Nephron (organoid): ENCODE measurements around the gene ITPKA.

Experiments
- H3K27ac Mint-ChIP-seq, 3 experiments: 2 replicates each; pipeline ENCODE4 v1.8.0; 2020; ENCODE audit warnings: mixed read lengths in 3 of 3, mild to moderate bottlenecking in 2 of 3, moderate library complexity in 1 of 3
- H3K27me3 Mint-ChIP-seq: 2 replicates; pipeline ENCODE4 v1.8.0; 2021; ENCODE audit warnings: low read depth, mild to moderate bottlenecking, moderate library complexity, mixed read lengths
- H3K36me3 Mint-ChIP-seq: 2 replicates; pipeline ENCODE4 v1.8.0; 2020; ENCODE audit warnings: low read depth, mixed read lengths
- H3K4me1 Mint-ChIP-seq: 2 replicates; pipeline ENCODE4 v1.8.0; 2020; ENCODE audit warnings: mixed read lengths
- H3K4me3 Mint-ChIP-seq, 3 experiments: 2 replicates each; pipeline ENCODE4 v1.8.0; 2020; ENCODE audit warnings: mild to moderate bottlenecking in 3 of 3, mixed read lengths in 3 of 3, moderate library complexity in 2 of 3
- H3K9me3 Mint-ChIP-seq: 2 replicates; pipeline ENCODE4 v1.8.0; 2020; ENCODE audit warnings: mixed read lengths
- TF ChIP-seq, protein P1 (sequence below), 3 experiments: fragments of 200-600 bp; sonication (generic); IDR thresholded peaks; one replicate each; pipeline ENCODE4 v1.5.0; 2021; ENCODE audit warnings: antibody characterized with exemption in 3 of 3; ENCODE audit not compliant: unreplicated experiment in 3 of 3

Gene ITPKA

DNA sequence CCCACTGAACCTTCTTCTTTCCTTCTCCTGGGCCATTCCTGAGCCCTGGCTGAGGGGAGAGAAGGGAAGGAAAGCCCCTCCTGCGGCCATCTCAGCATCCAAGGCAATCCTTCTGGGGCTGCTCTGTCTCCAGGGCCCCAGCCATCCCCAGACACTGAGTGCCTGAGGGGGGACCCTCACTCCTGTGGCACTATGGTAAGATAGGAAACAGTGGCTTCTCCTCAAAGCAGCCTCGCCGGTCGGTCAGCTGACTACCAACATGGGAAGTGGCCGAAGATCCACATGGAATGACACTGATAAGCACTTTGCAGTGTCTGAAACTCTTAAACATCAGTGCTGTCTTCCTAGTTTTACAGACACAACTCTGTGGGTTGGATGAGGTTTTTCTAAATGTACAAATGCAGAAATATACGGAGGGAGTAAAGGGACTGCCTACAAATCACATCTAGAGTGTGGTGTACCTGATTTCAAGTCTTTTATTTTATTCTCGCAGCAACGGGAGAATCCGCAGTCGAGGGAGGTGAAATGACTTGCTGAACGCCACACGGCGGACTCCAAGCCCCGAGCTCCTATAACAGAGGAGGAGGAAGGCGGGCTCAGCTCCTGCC, 973 bp upstream of the ITPKA start:
- H3K9me3 Mint-ChIP-seq: no peaks in the 10 kb centered on the region
- peak overlapping the region; percentile 8 to 14 (median 11) for H3K27ac Mint-ChIP-seq
- TF ChIP-seq, protein P1, sequence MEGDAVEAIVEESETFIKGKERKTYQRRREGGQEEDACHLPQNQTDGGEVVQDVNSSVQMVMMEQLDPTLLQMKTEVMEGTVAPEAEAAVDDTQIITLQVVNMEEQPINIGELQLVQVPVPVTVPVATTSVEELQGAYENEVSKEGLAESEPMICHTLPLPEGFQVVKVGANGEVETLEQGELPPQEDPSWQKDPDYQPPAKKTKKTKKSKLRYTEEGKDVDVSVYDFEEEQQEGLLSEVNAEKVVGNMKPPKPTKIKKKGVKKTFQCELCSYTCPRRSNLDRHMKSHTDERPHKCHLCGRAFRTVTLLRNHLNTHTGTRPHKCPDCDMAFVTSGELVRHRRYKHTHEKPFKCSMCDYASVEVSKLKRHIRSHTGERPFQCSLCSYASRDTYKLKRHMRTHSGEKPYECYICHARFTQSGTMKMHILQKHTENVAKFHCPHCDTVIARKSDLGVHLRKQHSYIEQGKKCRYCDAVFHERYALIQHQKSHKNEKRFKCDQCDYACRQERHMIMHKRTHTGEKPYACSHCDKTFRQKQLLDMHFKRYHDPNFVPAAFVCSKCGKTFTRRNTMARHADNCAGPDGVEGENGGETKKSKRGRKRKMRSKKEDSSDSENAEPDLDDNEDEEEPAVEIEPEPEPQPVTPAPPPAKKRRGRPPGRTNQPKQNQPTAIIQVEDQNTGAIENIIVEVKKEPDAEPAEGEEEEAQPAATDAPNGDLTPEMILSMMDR (IDR thresholded peaks at IDR 0.05; ENCODE audit: unreplicated experiment in 3 of 3): no peak
- H3K27me3 Mint-ChIP-seq: peaks cover 70% of the 10 kb centered on the region
- H3K36me3 Mint-ChIP-seq: no peaks in the 10 kb centered on the region
- H3K4me1 Mint-ChIP-seq: peaks cover 12% of the 10 kb centered on the region
- peak overlapping the region; percentile 77 to 84 (median 82) for H3K4me3 Mint-ChIP-seq

DNA sequence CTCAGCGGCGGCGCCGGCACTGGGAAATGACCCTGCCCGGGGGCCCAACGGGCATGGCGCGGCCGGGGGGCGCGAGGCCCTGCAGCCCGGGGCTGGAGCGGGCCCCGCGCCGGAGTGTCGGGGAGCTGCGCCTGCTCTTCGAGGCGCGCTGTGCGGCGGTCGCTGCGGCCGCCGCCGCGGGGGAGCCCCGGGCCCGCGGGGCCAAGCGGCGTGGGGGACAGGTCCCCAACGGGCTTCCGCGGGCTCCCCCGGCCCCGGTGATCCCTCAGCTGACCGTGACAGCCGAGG, 172 bp downstream of the ITPKA start:
- TF ChIP-seq, protein P1 (IDR thresholded peaks at IDR 0.05; ENCODE audit: unreplicated experiment in 3 of 3): no peak
- H3K36me3 Mint-ChIP-seq: no peaks in the 10 kb centered on the region
- no peaks in the 10 kb centered on the region for H3K9me3 Mint-ChIP-seq
- no peak overlapping the region for H3K27ac Mint-ChIP-seq
- H3K4me3 Mint-ChIP-seq: no peak overlapping the region
- H3K4me1 Mint-ChIP-seq: peaks cover 12% of the 10 kb centered on the region
- peaks cover 81% of the 10 kb centered on the region for H3K27me3 Mint-ChIP-seq

- Mint-ChIP-seq H3K36me3 (no peaks in the 10 kb centered on the region), H3K9me3 (no peaks in the 10 kb centered on the region), H3K27me3 (peaks cover 84% of the 10 kb centered on the region), H3K4me3 (peak overlapping the region; percentile 34 to 56 (median 49)), H3K27ac (no peak overlapping the region), H3K4me1 (peaks cover 12% of the 10 kb centered on the region)
- TF ChIP-seq, protein P1 (IDR thresholded peaks at IDR 0.05; ENCODE audit: unreplicated experiment in 3 of 3): no peak
These were observed 682 bp downstream of the ITPKA start for GRCh38 chr15:41494190-41494921.

DNA sequence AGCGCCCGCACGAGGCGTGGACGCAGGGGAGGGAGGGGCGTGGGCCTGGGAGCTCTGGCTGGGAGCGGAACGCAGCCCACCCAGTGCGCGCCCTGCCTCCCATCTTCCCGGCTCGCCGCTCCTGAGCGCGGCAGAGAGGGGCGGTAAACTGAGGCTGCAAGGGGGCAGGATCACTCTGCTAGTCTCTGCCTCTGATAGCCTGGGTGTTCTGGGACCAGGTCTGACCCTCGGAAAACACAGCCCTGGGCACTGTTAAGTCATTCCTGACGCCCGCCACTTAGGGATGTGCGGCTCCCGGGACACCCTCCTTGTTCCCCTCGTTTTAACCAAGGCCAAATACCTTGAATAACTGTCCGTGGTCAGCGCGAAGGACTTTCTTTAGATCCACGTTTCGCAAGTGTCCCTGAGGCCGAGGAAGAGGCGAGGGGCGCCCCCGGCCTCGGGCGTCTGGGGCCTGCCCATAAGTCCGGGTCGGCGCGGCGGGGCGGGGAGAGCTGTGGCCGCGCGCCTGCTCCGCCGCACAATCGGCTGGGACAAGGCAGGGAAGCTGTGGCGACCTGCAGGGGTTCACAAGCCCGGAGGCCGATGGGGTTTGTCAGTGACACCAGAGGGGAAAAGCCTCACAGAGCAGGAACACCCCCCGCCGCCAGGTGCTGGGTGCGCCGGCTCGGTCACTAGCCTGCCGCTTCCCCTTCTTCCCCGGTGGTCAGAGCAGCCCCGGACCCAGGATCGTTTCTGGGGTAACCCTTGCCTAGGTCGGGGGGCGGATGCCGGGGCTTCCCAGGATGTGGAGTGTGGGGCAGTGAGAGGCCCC, 1.5 kb downstream of the ITPKA start:
- peaks cover 90% of the 10 kb centered on the region for H3K27me3 Mint-ChIP-seq
- no peak overlapping the region for H3K27ac Mint-ChIP-seq
- H3K4me1 Mint-ChIP-seq: peaks cover 10% of the 10 kb centered on the region
- H3K36me3 Mint-ChIP-seq: no peaks in the 10 kb centered on the region
- TF ChIP-seq, protein P1 (IDR thresholded peaks at IDR 0.05; ENCODE audit: unreplicated experiment in 3 of 3): no peak
- H3K4me3 Mint-ChIP-seq: peak overlapping the region; percentile 59 to 76 (median 74)
- H3K9me3 Mint-ChIP-seq: no peaks in the 10 kb centered on the region

DNA sequence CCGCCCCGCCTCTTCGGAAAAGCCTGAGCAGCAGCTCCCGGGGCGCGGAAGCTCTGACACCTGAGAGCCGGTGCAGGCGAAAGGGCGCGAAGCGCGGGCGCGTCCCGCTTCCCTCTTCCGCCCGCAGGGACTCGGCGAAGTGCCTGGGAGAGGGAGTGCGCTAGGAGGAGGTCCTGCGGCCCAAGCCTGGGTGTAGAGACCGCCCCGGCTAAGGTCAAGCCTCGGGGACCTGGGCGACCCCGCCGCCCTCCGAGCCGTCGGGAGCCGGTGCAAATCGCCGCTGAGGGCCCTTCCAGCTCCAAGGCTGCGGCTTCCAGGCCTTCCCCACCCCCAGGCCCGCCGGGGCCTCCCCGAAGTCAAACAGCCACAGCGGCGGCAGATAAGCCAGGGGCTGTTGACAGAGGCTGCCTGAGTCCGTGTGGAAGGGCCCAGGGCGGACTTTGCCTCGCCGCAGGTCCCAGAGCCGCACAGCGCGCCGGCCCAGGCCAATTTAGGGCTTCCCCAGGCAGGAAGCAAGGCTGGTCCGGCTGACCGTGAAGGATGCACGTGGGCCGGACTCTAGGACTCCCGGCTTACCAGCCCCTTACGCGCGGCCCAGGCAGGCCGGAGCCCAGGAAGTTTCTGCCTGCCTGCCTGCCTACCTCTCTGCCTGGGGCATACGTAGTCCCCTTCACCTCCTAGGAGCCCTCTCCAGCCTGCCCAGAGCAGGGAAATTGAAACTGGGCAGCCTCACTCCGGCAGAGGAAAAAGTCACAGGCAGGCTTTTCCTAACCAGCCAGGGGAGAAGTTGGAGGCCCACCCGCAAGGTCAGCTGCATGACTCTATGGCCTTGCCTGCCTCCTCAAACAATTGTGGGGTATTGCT, 2.3 kb downstream of the ITPKA start:
- Mint-ChIP-seq H3K36me3 (no peaks in the 10 kb centered on the region), H3K9me3 (no peaks in the 10 kb centered on the region), H3K27me3 (peaks cover 90% of the 10 kb centered on the region), H3K4me1 (peaks cover 7% of the 10 kb centered on the region), H3K27ac (no peak overlapping the region), H3K4me3 (peak overlapping the region in 2 of 3 experiments; percentile 39 to 45)
- TF ChIP-seq, protein P1 (IDR thresholded peaks at IDR 0.05; ENCODE audit: unreplicated experiment in 3 of 3): no peak
